ENCODE data around the gene NDUFAB1.

DNA sequence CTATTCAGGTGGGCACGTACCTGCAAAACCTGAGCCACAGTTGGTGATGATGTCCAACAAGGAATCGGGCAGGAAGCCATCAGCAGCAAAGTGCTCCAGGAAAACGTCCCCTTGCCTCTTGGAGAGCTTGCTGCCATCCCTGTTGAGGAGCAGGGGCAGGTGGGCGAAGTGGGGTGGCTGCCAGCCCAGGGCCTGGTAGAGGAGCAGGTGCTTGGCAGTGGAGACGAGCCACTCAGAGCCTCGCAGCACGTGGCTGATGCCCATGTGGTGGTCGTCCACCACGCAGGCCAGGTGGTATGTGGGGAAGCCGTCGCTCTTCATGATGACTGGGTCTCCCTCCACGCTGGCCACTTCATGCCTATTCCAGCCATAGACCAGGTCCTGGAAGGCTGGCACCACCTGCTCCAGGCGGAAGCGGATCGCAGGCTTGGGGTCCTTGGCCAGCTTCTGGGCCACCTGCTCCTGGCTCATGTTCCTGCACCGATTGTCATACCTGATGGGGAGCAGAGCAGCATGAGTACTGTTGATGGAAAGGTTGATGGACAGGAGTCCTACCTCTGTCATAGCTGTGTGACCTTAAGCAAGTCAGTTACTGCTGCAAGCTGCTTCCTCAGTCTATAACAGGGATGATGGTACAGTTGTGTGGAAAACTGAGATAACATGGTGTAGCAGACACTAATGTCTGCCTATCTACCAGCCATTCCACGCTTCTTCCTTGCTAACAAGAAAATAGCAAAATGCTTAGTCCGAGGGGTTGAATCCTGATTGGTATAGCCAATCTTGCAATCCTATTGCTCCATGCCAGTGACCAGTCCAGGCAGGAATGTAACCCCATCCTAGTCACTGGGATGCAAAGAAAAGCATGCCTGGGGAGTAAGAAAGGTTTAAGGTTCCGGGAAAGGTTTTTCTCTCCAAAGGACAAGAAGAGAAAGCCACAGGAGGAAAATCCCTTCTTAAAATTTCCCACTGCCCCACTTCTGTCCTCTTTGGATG is 61.0 kb downstream of the NDUFAB1 start:
- TF ChIP-seq, protein P1, sequence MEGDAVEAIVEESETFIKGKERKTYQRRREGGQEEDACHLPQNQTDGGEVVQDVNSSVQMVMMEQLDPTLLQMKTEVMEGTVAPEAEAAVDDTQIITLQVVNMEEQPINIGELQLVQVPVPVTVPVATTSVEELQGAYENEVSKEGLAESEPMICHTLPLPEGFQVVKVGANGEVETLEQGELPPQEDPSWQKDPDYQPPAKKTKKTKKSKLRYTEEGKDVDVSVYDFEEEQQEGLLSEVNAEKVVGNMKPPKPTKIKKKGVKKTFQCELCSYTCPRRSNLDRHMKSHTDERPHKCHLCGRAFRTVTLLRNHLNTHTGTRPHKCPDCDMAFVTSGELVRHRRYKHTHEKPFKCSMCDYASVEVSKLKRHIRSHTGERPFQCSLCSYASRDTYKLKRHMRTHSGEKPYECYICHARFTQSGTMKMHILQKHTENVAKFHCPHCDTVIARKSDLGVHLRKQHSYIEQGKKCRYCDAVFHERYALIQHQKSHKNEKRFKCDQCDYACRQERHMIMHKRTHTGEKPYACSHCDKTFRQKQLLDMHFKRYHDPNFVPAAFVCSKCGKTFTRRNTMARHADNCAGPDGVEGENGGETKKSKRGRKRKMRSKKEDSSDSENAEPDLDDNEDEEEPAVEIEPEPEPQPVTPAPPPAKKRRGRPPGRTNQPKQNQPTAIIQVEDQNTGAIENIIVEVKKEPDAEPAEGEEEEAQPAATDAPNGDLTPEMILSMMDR (IDR thresholded peaks at IDR 0.05; ENCODE audit: poor library complexity), result no peak
- TF ChIP-seq EZH2 (IDR thresholded peaks at IDR 0.05; ENCODE audit: borderline replicate concordance), result no peak

Data from hepatocyte (in vitro differentiated cells).